HEK293 (cell line): Measurements from ENCODE around the gene CD300LB.

ENCODE experiments used
- BCL11A ChIP-seq: fragments of 450-650 bp; formaldehyde crosslinking; IDR thresholded peaks from 2 replicates; pipeline ENCODE4 v1.5.1; 2016; ENCODE audit warnings: low read depth, missing biosample characterization, missing genetic modification characterization
- CTCF ChIP-seq: fragments of 450-650 bp; formaldehyde crosslinking; IDR thresholded peaks from 2 replicates; pipeline ENCODE4 v1.5.1; 2016; ENCODE audit warnings: missing biosample characterization, missing genetic modification characterization
- TCF7L2 ChIP-seq: IDR thresholded peaks from 2 replicates; pipeline ENCODE4 v1.6.1; 2011; ENCODE audit warnings: low read depth, mild to moderate bottlenecking, inconsistent platforms, low read length, moderate library complexity, borderline replicate concordance
- YY2 ChIP-seq: fragments of 450-650 bp; formaldehyde crosslinking; IDR thresholded peaks from 2 replicates; pipeline ENCODE4 v1.5.1; 2016; ENCODE audit warnings: missing biosample characterization, missing genetic modification characterization
- ZBTB1 ChIP-seq: fragments of 450-650 bp; formaldehyde crosslinking; IDR thresholded peaks from 2 replicates; pipeline ENCODE4 v1.5.1; 2016; ENCODE audit warnings: missing biosample characterization, missing genetic modification characterization
- ZBTB11 ChIP-seq: fragments of 450-650 bp; formaldehyde crosslinking; conservative IDR thresholded peaks from 2 replicates; pipeline ENCODE4 v1.5.1; 2016; ENCODE audit warnings: low read depth, missing biosample characterization, missing genetic modification characterization
- ZBTB20 ChIP-seq: fragments of 450-650 bp; formaldehyde crosslinking; IDR thresholded peaks from 2 replicates; pipeline ENCODE4 v1.5.1; 2016; ENCODE audit warnings: missing biosample characterization, missing genetic modification characterization
- ZBTB21 ChIP-seq: fragments of 450-650 bp; formaldehyde crosslinking; IDR thresholded peaks from 2 replicates; pipeline ENCODE4 v1.5.1; 2017; ENCODE audit warnings: missing biosample characterization, missing genetic modification characterization
- ZBTB48 ChIP-seq: fragments of 450-650 bp; formaldehyde crosslinking; IDR thresholded peaks from 2 replicates; pipeline ENCODE4 v1.5.1; 2016; ENCODE audit warnings: missing biosample characterization, missing genetic modification characterization
- ZBTB49 ChIP-seq: fragments of 450-650 bp; formaldehyde crosslinking; IDR thresholded peaks from 2 replicates; pipeline ENCODE4 v1.5.1; 2016; ENCODE audit warnings: missing biosample characterization, missing genetic modification characterization, low read depth
- ZFP37 ChIP-seq: fragments of 450-650 bp; formaldehyde crosslinking; IDR thresholded peaks from 2 replicates; pipeline ENCODE4 v1.5.1; 2016; ENCODE audit warnings: missing biosample characterization, missing genetic modification characterization
- ZNF10 ChIP-seq: fragments of 450-650 bp; formaldehyde crosslinking; IDR thresholded peaks from 2 replicates; pipeline ENCODE4 v1.5.1; 2017; ENCODE audit warnings: missing biosample characterization, missing genetic modification characterization
- ZNF138 ChIP-seq: fragments of 450-650 bp; formaldehyde crosslinking; IDR thresholded peaks from 2 replicates; pipeline ENCODE4 v1.5.1; 2016; ENCODE audit warnings: missing biosample characterization, missing genetic modification characterization, borderline replicate concordance
- ZNF140 ChIP-seq: fragments of 450-650 bp; formaldehyde crosslinking; IDR thresholded peaks from 2 replicates; pipeline ENCODE4 v1.5.1; 2016; ENCODE audit warnings: missing biosample characterization, missing genetic modification characterization
- ZNF214 ChIP-seq: fragments of 450-650 bp; formaldehyde crosslinking; IDR thresholded peaks from 2 replicates; pipeline ENCODE4 v1.5.1; 2017; ENCODE audit warnings: missing biosample characterization, mild to moderate bottlenecking, missing genetic modification characterization, borderline replicate concordance
- ZNF266 ChIP-seq: fragments of 450-650 bp; formaldehyde crosslinking; IDR thresholded peaks from 2 replicates; pipeline ENCODE4 v1.5.1; 2016; ENCODE audit warnings: missing biosample characterization, missing genetic modification characterization, low read depth
- ZNF362 ChIP-seq: fragments of 450-650 bp; formaldehyde crosslinking; IDR thresholded peaks from 2 replicates; pipeline ENCODE4 v1.5.1; 2016; ENCODE audit warnings: missing biosample characterization, missing genetic modification characterization
- ZNF37A ChIP-seq: fragments of 450-650 bp; IDR thresholded peaks from 2 replicates; pipeline ENCODE4 v1.5.1; 2018; ENCODE audit warnings: missing biosample characterization, missing genetic modification characterization
- ZNF398 ChIP-seq: fragments of 450-650 bp; formaldehyde crosslinking; IDR thresholded peaks from 2 replicates; pipeline ENCODE4 v1.5.1; 2017; ENCODE audit warnings: missing biosample characterization, missing genetic modification characterization
- ZNF510 ChIP-seq: fragments of 450-650 bp; formaldehyde crosslinking; IDR thresholded peaks from 2 replicates; pipeline ENCODE4 v1.5.1; 2018; ENCODE audit warnings: mild to moderate bottlenecking, missing genetic modification characterization, missing biosample characterization; ENCODE audit not compliant: insufficient replicate concordance
- ZNF513 ChIP-seq: fragments of 450-650 bp; IDR thresholded peaks from 2 replicates; pipeline ENCODE4 v1.5.1; 2018; ENCODE audit warnings: missing biosample characterization, missing genetic modification characterization
- ZNF555 ChIP-seq: fragments of 450-650 bp; formaldehyde crosslinking; conservative IDR thresholded peaks from 2 replicates; pipeline ENCODE4 v1.5.1; 2017; ENCODE audit warnings: missing biosample characterization, mild to moderate bottlenecking, missing genetic modification characterization, inconsistent platforms
- ZNF560 ChIP-seq: fragments of 450-650 bp; formaldehyde crosslinking; IDR thresholded peaks from 2 replicates; pipeline ENCODE4 v1.5.1; 2017; ENCODE audit warnings: missing biosample characterization, missing genetic modification characterization, borderline replicate concordance
- ZNF76 ChIP-seq: fragments of 450-650 bp; formaldehyde crosslinking; IDR thresholded peaks from 2 replicates; pipeline ENCODE4; 2016; ENCODE audit warnings: low read depth, missing biosample characterization, missing genetic modification characterization, borderline replicate concordance
- ZNF776 ChIP-seq: fragments of 450-650 bp; formaldehyde crosslinking; IDR thresholded peaks from 2 replicates; pipeline ENCODE4 v1.5.0; 2017; ENCODE audit warnings: missing biosample characterization, missing genetic modification characterization, borderline replicate concordance
- ZNF777 ChIP-seq: fragments of 450-650 bp; formaldehyde crosslinking; IDR thresholded peaks from 2 replicates; pipeline ENCODE4 v1.5.1; 2017; ENCODE audit warnings: missing biosample characterization, missing genetic modification characterization, borderline replicate concordance

CD300LB gene

GRCh38 chr17:74569020-74570003, 38.0 kb upstream of the CD300LB start (continued):
- TF ChIP-seq ZBTB11 (tag by site-specific recombination) (no peak), ZNF214 (tag by site-specific recombination) (no peak), TCF7L2 (no peak), ZNF513 (tag by site-specific recombination) (no peak), ZBTB49 (tag by site-specific recombination) (no peak), ZFP37 (tag by site-specific recombination) (no peak), ZNF266 (tag by site-specific recombination) (no peak), CTCF (no peak), BCL11A (tag by site-specific recombination) (no peak), ZNF140 (tag by site-specific recombination) (no peak), ZNF37A (no peak), ZNF76 (no peak), ZNF138 (tag by site-specific recombination) (no peak), ZNF777 (tag by site-specific recombination) (0 out of 2 replicates have a peak, but pooled peaks have one; percentile 45), ZNF510 (tag by site-specific recombination) (no peak), ZBTB48 (tag by site-specific recombination) (0 out of 2 replicates have a peak, but pooled peaks have one; percentile 31), ZNF555 (no peak), ZBTB21 (tag by site-specific recombination) (peak; percentile 83), ZNF776 (no peak), ZNF362 (no peak), ZNF10 (tag by site-specific recombination) (no peak), ZBTB20 (tag by site-specific recombination) (peak; percentile 21; the same call in 1 of the 2 replicates), ZNF560 (tag by site-specific recombination) (no peak), YY2 (tag by site-specific recombination) (no peak; the same call in 1 of the 2 replicates), ZNF398 (no peak), ZBTB1 (tag by site-specific recombination) (no peak)
